KMS-11 (cell line): ENCODE data around the gene DHX38.
A peak's percentile ranks its signal among the peaks of the same experiment; 100 is the strongest.

Experiments
- H2AFZ ChIP-seq: fragments of 200-600 bp; sonication (generic); 2 replicates; pipeline ENCODE4 v1.6.1; 2016; ENCODE audit warnings: antibody characterized with exemption, mixed run types, low read depth
- H3K27ac ChIP-seq: fragments of 200-600 bp; sonication (generic); 2 replicates; pipeline ENCODE4 v1.6.1; 2016; ENCODE audit warnings: mild to moderate bottlenecking, mixed run types
- H3K27me3 ChIP-seq: fragments of 200-600 bp; sonication (generic); 2 replicates; pipeline ENCODE4 v1.6.1; 2017; ENCODE audit warnings: mild to moderate bottlenecking, low read depth, mixed run types, moderate library complexity; ENCODE audit not compliant: insufficient read depth
- H3K36me3 ChIP-seq: fragments of 200-600 bp; sonication (generic); 2 replicates; pipeline ENCODE4 v1.6.1; 2017; ENCODE audit warnings: mild to moderate bottlenecking, mixed run types; ENCODE audit not compliant: insufficient read depth
- H3K4me1 ChIP-seq: fragments of 200-600 bp; sonication (generic); 2 replicates; pipeline ENCODE4 v1.6.1; 2016; ENCODE audit warnings: mild to moderate bottlenecking, low read depth, mixed run types; ENCODE audit not compliant: poor library complexity, severe bottlenecking
- H3K4me2 ChIP-seq: fragments of 200-600 bp; sonication (generic); 2 replicates; pipeline ENCODE4 v1.7.0; 2016; ENCODE audit warnings: mild to moderate bottlenecking, mixed run types
- H3K4me3 ChIP-seq: fragments of 200-600 bp; sonication (generic); IDR thresholded peaks from 2 replicates; pipeline ENCODE4 v1.6.1; 2017; ENCODE audit warnings: low read depth, low read length, mixed read lengths; ENCODE audit not compliant: insufficient read depth
- H3K79me2 ChIP-seq: fragments of 200-600 bp; sonication (generic); 2 replicates; pipeline ENCODE4 v1.6.1; 2016; ENCODE audit warnings: low read depth, mixed run types; ENCODE audit not compliant: insufficient read depth
- H3K9ac ChIP-seq: fragments of 200-600 bp; sonication (generic); 2 replicates; pipeline ENCODE4 v1.6.1; 2016; ENCODE audit warnings: mild to moderate bottlenecking, mixed run types
- H4K20me1 ChIP-seq: fragments of 200-600 bp; sonication (generic); 2 replicates; pipeline ENCODE4 v1.6.1; 2016; ENCODE audit warnings: mild to moderate bottlenecking, mixed run types; ENCODE audit not compliant: insufficient read depth
- TF ChIP-seq, protein P1 (sequence below): fragments of 200-600 bp; sonication (generic); conservative IDR thresholded peaks from 2 replicates; pipeline ENCODE4 v1.6.1; 2017; ENCODE audit warnings: low read depth, mild to moderate bottlenecking, antibody characterized with exemption, low read length, moderate library complexity, mixed read lengths

Gene DHX38

DNA sequence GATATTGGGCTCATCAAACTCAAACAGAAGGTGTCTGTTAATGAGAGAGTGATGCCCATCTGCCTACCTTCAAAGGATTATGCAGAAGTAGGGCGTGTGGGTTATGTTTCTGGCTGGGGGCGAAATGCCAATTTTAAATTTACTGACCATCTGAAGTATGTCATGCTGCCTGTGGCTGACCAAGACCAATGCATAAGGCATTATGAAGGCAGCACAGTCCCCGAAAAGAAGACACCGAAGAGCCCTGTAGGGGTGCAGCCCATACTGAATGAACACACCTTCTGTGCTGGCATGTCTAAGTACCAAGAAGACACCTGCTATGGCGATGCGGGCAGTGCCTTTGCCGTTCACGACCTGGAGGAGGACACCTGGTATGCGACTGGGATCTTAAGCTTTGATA lies 33.2 kb upstream of the DHX38 start:
- TF ChIP-seq, protein P1, sequence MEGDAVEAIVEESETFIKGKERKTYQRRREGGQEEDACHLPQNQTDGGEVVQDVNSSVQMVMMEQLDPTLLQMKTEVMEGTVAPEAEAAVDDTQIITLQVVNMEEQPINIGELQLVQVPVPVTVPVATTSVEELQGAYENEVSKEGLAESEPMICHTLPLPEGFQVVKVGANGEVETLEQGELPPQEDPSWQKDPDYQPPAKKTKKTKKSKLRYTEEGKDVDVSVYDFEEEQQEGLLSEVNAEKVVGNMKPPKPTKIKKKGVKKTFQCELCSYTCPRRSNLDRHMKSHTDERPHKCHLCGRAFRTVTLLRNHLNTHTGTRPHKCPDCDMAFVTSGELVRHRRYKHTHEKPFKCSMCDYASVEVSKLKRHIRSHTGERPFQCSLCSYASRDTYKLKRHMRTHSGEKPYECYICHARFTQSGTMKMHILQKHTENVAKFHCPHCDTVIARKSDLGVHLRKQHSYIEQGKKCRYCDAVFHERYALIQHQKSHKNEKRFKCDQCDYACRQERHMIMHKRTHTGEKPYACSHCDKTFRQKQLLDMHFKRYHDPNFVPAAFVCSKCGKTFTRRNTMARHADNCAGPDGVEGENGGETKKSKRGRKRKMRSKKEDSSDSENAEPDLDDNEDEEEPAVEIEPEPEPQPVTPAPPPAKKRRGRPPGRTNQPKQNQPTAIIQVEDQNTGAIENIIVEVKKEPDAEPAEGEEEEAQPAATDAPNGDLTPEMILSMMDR, result no peak

DNA sequence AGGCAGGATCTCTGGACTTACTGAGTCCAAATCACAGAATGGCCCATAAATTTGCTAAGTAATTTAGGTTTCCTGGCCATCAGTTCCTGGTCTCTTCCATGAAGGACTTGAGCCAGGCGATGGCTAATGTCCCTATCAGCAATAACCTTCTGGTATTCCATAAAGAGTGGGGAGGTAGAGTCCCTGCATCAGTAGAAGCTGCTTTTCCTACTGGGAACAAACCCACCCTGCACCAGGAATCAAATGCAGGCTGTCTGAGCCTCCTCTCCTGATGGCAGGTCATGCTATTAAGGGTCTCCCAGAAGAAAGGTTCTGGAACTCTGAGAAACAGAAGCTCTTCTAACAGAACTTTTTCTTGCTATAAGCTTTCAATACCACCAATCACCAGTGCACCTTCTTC lies 32.1 kb upstream of the DHX38 start:
- H3K4me1 ChIP-seq, result no peaks in the 10 kb centered on the region

More for the DNA sequence above, 33.2 kb upstream of the DHX38 start:
- Histone ChIP-seq H3K79me2 (no peaks in the 10 kb centered on the region), H3K36me3 (no peaks in the 10 kb centered on the region), H4K20me1 (no peaks in the 10 kb centered on the region), H2AFZ (no peak overlapping the region), H3K27me3 (no peaks in the 10 kb centered on the region), H3K4me2 (no peak overlapping the region), H3K27ac (no peak overlapping the region), H3K9ac (no peak overlapping the region), H3K4me3 (no peak overlapping the region), H3K4me1 (no peaks in the 10 kb centered on the region)

GRCh38 chr16:72064361-72064894 lies 29.2 kb upstream of the DHX38 start:
- no peak overlapping the region for H3K4me2 ChIP-seq
- H2AFZ ChIP-seq, result no peak overlapping the region
- H3K27me3 ChIP-seq, result no peaks in the 10 kb centered on the region
- no peaks in the 10 kb centered on the region for H3K36me3 ChIP-seq
- no peaks in the 10 kb centered on the region for H3K79me2 ChIP-seq
- H3K27ac ChIP-seq, result no peak overlapping the region
- H3K9ac ChIP-seq, result no peak overlapping the region
- H3K4me1 ChIP-seq, result no peaks in the 10 kb centered on the region
- TF ChIP-seq, protein P1, result no peak
- H4K20me1 ChIP-seq, result no peaks in the 10 kb centered on the region
- no peak overlapping the region for H3K4me3 ChIP-seq

More for the DNA sequence above, 32.1 kb upstream of the DHX38 start:
- Histone ChIP-seq H3K4me3 (no peak overlapping the region), H2AFZ (no peak overlapping the region), H3K9ac (no peak overlapping the region), H3K27me3 (no peaks in the 10 kb centered on the region), H3K27ac (no peak overlapping the region), H3K79me2 (no peaks in the 10 kb centered on the region), H3K36me3 (no peaks in the 10 kb centered on the region), H3K4me2 (no peak overlapping the region), H4K20me1 (no peaks in the 10 kb centered on the region)
- TF ChIP-seq, protein P1, result no peak

DNA sequence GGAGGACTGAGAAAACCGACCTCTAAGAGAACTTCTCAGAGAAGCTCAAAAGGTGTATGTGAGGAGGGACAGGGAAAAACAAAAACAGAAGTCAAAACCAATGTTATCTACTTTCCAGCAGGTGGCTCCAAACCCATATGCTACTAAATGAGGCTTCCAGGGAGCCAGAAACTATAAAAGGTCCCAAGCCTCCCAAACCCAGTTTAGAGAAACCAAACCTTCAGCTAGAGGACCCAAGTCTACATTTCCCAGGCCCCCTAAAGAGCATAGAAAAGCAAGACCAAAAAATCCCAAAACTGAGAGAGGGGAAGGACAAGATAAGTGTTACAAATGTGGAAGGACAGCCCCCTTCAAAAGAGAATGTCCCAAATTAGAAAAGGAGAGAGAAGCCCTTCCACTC lies 26.9 kb upstream of the DHX38 start:
- Histone ChIP-seq H3K9ac (no peak overlapping the region), H4K20me1 (no peaks in the 10 kb centered on the region), H3K4me2 (no peak overlapping the region), H3K4me3 (no peak overlapping the region), H3K27me3 (no peaks in the 10 kb centered on the region), H3K4me1 (no peaks in the 10 kb centered on the region), H3K27ac (no peak overlapping the region), H3K36me3 (no peaks in the 10 kb centered on the region), H2AFZ (no peak overlapping the region), H3K79me2 (no peaks in the 10 kb centered on the region)
- TF ChIP-seq, protein P1, result peak; percentile 72
